HG03521 (cell line): ENCODE measurements around the gene VEGFD.

Source experiments
- ATAC-seq: cut with Tn5 transposase; IDR thresholded peaks from one replicate; pipeline ENCODE4 v1.9.1; 2021; ENCODE audit warnings: mild to moderate bottlenecking, moderate library complexity; ENCODE audit not compliant: unreplicated experiment

VEGFD gene

GRCh38 chrX:15384304-15384703, at the start of gene VEGFD:
TSS of gene VEGFD (minus strand) at chrX:15384413. CDS start at chrX:15383946, 467 bp downstream.
- no peak for ATAC-seq

GRCh38 chrX:15430584-15430983, 46.4 kb upstream of the VEGFD start:
- ATAC-seq = no peak

GRCh38 chrX:15430076-15430475, 45.9 kb upstream of the VEGFD start:
- no peak for ATAC-seq

GRCh38 chrX:15425024-15425423, 40.8 kb upstream of the VEGFD start:
- no peak for ATAC-seq

GRCh38 chrX:15418707-15419181, 34.5 kb upstream of the VEGFD start:
- ATAC-seq = no peak

GRCh38 chrX:15418041-15418706, 34.0 kb upstream of the VEGFD start:
- ATAC-seq = no peak

- ATAC-seq = no peak
Observed at GRCh38 chrX:15416133-15416993, 32.1 kb upstream of the VEGFD start.

- ATAC-seq = no peak
Observed at GRCh38 chrX:15413101-15413500, 28.9 kb upstream of the VEGFD start.

- no peak for ATAC-seq
Observed at GRCh38 chrX:15410947-15411346, 26.7 kb upstream of the VEGFD start.

GRCh38 chrX:15410430-15410829, 26.2 kb upstream of the VEGFD start:
- no peak for ATAC-seq

- ATAC-seq = no peak
Observed at GRCh38 chrX:15405846-15406245, 21.6 kb upstream of the VEGFD start.

- no peak for ATAC-seq
Observed at GRCh38 chrX:15404401-15405096, 20.3 kb upstream of the VEGFD start.

- ATAC-seq = no peak
Observed at GRCh38 chrX:15401378-15401777, 17.2 kb upstream of the VEGFD start.

GRCh38 chrX:15399962-15400391, 15.8 kb upstream of the VEGFD start:
- no peak for ATAC-seq

GRCh38 chrX:15398874-15399273, 14.7 kb upstream of the VEGFD start:
- no peak for ATAC-seq

GRCh38 chrX:15395789-15396188, 11.6 kb upstream of the VEGFD start:
- no peak for ATAC-seq

- no peak for ATAC-seq
Observed at GRCh38 chrX:15391850-15392249, 7.6 kb upstream of the VEGFD start.

- ATAC-seq = no peak
Observed at GRCh38 chrX:15382813-15383212, 1.4 kb downstream of the VEGFD start.

- no peak for ATAC-seq
Observed at GRCh38 chrX:15376956-15377355, 7.3 kb downstream of the VEGFD start.

GRCh38 chrX:15373976-15374375, 10.2 kb downstream of the VEGFD start:
- no peak for ATAC-seq
